Liver (tissue), 9 donors: Measurements from ENCODE around the gene MOV10. TPM values are rescaled to one million over a fixed set of nuclear protein-coding genes. Genes with fewer than 3 reads are reported as not detected.

ENCODE experiments used
- DNase-seq: peaks from one replicate; pipeline ENCODE4 v3.0.0-alpha.2; 2017; ENCODE audit warnings: low spot score
- H3K27ac ChIP-seq, 2 donors: one replicate each; pipeline ENCODE4 v1.7.0; 2013; ENCODE audit warnings: inconsistent platforms in 2 of 2, low read length in 2 of 2, control low read depth in 1 of 2, low read depth in 1 of 2, mild to moderate bottlenecking in 1 of 2
- H3K27me3 ChIP-seq, 4 donors: one replicate each; pipeline versions ENCODE4 v1.6.1 to v1.7.0; 2013; ENCODE audit warnings: low read length in 3 of 4, inconsistent platforms in 1 of 4, mild to moderate bottlenecking in 1 of 4, moderate library complexity in 1 of 4; ENCODE audit not compliant: control insufficient read depth in 4 of 4, insufficient read depth in 4 of 4
- H3K36me3 ChIP-seq, 4 donors: one replicate each; pipeline versions ENCODE4 v1.6.1 to v1.7.0; 2013; ENCODE audit warnings: low read length in 3 of 4, mild to moderate bottlenecking in 3 of 4, low read depth in 1 of 4, moderate library complexity in 1 of 4; ENCODE audit not compliant: control insufficient read depth in 4 of 4, insufficient read depth in 3 of 4
- H3K4me1 ChIP-seq, 4 donors: one replicate each; pipeline versions ENCODE4 v1.6.1 to v1.7.0; 2013; ENCODE audit warnings: low read length in 3 of 4, mild to moderate bottlenecking in 3 of 4, moderate library complexity in 1 of 4; ENCODE audit not compliant: control insufficient read depth in 4 of 4, insufficient read depth in 4 of 4
- H3K4me3 ChIP-seq, 3 donors: one replicate each; pipeline versions ENCODE4 v1.6.1 to v1.7.0; 2013; ENCODE audit warnings: low read length in 3 of 3, control low read depth in 1 of 3, low read depth in 1 of 3, mild to moderate bottlenecking in 1 of 3
- H3K9ac ChIP-seq, 2 donors: one replicate each; pipeline ENCODE4 v1.7.0; 2013; ENCODE audit warnings: low read length in 2 of 2, mild to moderate bottlenecking in 2 of 2, moderate library complexity in 2 of 2, control low read depth in 1 of 2, low read depth in 1 of 2
- H3K9me3 ChIP-seq, 4 donors: one replicate each; pipeline versions ENCODE4 v1.6.1 to v1.7.0; 2013; ENCODE audit warnings: low read length in 3 of 4; ENCODE audit not compliant: control insufficient read depth in 4 of 4
- CTCF ChIP-seq: fragments of 150-350 bp; IDR thresholded peaks from 2 replicates; pipeline ENCODE4 v1.5.1; 2017; ENCODE audit warnings: improper control_type of control experiment, low read depth, low read length; ENCODE audit not compliant: missing input control
- EGR1 ChIP-seq, 2 donors: IDR thresholded peaks; 2 replicates each; pipeline ENCODE4 v1.6.1; 2016 to 2018; ENCODE audit warnings: antibody characterized with exemption in 2 of 2, low read depth in 2 of 2
- FOXA1 ChIP-seq: IDR thresholded peaks from 2 replicates; pipeline ENCODE4 v1.6.1; 2016; ENCODE audit warnings: antibody characterized with exemption
- FOXA2 ChIP-seq: IDR thresholded peaks from 2 replicates; pipeline ENCODE4 v1.6.1; 2016; ENCODE audit warnings: antibody characterized with exemption
- GABPA ChIP-seq, 2 donors: IDR thresholded peaks in 1 of 2; conservative IDR thresholded peaks in 1 of 2; 2 replicates each; pipeline ENCODE4 v1.6.1; 2016; ENCODE audit warnings: antibody characterized with exemption in 2 of 2, mild to moderate bottlenecking in 1 of 2, moderate library complexity in 1 of 2
- HNF4A ChIP-seq, 2 donors: conservative IDR thresholded peaks; 2 replicates each; pipeline ENCODE4 v1.6.1; 2016; ENCODE audit warnings: antibody characterized with exemption in 2 of 2, mild to moderate bottlenecking in 2 of 2
- HNF4G ChIP-seq: IDR thresholded peaks from 2 replicates; pipeline ENCODE4 v1.6.1; 2016; ENCODE audit warnings: antibody characterized with exemption
- JUND ChIP-seq, 2 donors: IDR thresholded peaks; 2 replicates each; pipeline ENCODE4 v1.6.1; 2016; ENCODE audit warnings: antibody characterized with exemption in 2 of 2
- MAX ChIP-seq: IDR thresholded peaks from 2 replicates; pipeline ENCODE4 v1.6.1; 2016; ENCODE audit warnings: antibody characterized with exemption
- NR2F2 ChIP-seq: IDR thresholded peaks from 2 replicates; pipeline ENCODE4 v1.6.1; 2016; ENCODE audit warnings: antibody characterized with exemption
- RXRA ChIP-seq, 2 donors: IDR thresholded peaks; 2 replicates each; pipeline ENCODE4 v1.6.1; 2017 to 2018; ENCODE audit warnings: antibody characterized with exemption in 2 of 2, mild to moderate bottlenecking in 1 of 2
- SP1 ChIP-seq: IDR thresholded peaks from 2 replicates; pipeline ENCODE4 v1.6.1; 2018; ENCODE audit warnings: antibody characterized with exemption, mild to moderate bottlenecking
- YY1 ChIP-seq: IDR thresholded peaks from 2 replicates; pipeline ENCODE4 v1.6.1; 2016; ENCODE audit warnings: antibody characterized with exemption, mild to moderate bottlenecking
- ZBTB33 ChIP-seq: IDR thresholded peaks from 2 replicates; pipeline ENCODE4 v1.6.1; 2016; ENCODE audit warnings: antibody characterized with exemption
- WGBS: extraction: QIAGEN DNeasy Blood & Tissue Kit; methylation state at CpG from one replicate; pipeline ENCODE4 v1.1.7; 2013; 5-methylcytosine and 5-hydroxymethylcytosine counted together
- polyA plus RNA-seq, 2 donors: library from polyadenylated mRNA; stranded (reverse) in 1 of 2; unstranded in 1 of 2; fragments of 200-250 nt in 1 of 2; fragments of >200 nt in 1 of 2; fragmentation: Nextera tagmentation in 1 of 2; extraction: Ambion mirVana in 1 of 2; gene quantifications; one replicate each; pipeline versions ENCODE4 v1.2.1 to v1.2.3, GENCODE V29; 2013 to 2015
- total RNA-seq, 2 donors: library from RNA; depleted of rRNA; stranded (reverse); fragments of >200 nt; gene quantifications; one replicate each; pipeline ENCODE4 v1.2.3, GENCODE V29; 2014
- TF ChIP-seq, protein P1 (sequence below): IDR thresholded peaks from 2 replicates; pipeline ENCODE4 v1.6.1; 2016; ENCODE audit warnings: antibody characterized with exemption
- TF ChIP-seq, protein P2 (sequence below): IDR thresholded peaks from 2 replicates; pipeline ENCODE4 v1.6.1; 2016; ENCODE audit warnings: antibody characterized with exemption, mild to moderate bottlenecking
- donor health status: healthy.
- donor health status: healthy.
- donor health status: healthy.
- donor health status: healthy.
- donor health status: healthy.

The MOV10 gene
- total and polyA plus RNA-seq, 4 donors: 32.0 to 36.8 (median 33.7) TPM

DNA sequence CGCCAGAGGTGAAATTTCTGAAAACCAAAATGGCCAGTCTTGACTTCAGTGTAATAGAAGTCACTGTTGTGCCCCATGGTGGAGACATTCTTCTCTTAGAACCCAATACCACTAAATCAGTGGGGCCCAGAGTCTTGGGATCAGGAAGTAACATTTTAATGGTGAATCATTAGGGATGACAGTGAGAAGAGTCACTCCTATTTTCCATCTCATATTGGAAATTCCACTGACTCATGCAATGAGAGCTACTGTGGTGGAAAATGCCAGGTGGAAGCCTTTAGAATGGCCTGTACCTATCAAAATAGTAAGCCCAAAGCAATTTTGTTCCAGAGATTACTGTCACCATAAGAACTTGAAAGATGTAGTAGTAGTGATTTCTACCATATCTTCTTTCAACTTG, 61.3 kb downstream of the MOV10 start:
- DNase-seq: no peak
- WGBS: 93% methylated on average over 1 of the region's 1 CpG
- no peak overlapping the region for H3K9ac ChIP-seq
- H3K4me1 ChIP-seq: no peaks in the 10 kb centered on the region
- peaks cover 0 to 3% (median 0%) of the 10 kb centered on the region in 4 donors for H3K27me3 ChIP-seq
- H3K4me3 ChIP-seq: no peak overlapping the region
- no peaks in the 10 kb centered on the region for H3K36me3 ChIP-seq
- TF ChIP-seq CTCF (no peak), HNF4A (conservative IDR thresholded peaks at IDR 0.05) (no peak), RXRA (IDR thresholded peaks at IDR 0.05) (no peak), EGR1 (IDR thresholded peaks at IDR 0.05; ENCODE audit: low read depth in 2 of 2) (no peak), YY1 (no peak), MAX (no peak), SP1 (no peak), NR2F2 (no peak), JUND (IDR thresholded peaks at IDR 0.05) (no peak), HNF4G (no peak), FOXA1 (no peak), FOXA2 (no peak), ZBTB33 (no peak), GABPA (IDR thresholded peaks at IDR 0.05 in 1 of 2, conservative IDR thresholded peaks at IDR 0.05 in 1 of 2) (no peak)
- TF ChIP-seq, protein P1, sequence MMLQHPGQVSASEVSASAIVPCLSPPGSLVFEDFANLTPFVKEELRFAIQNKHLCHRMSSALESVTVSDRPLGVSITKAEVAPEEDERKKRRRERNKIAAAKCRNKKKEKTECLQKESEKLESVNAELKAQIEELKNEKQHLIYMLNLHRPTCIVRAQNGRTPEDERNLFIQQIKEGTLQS: no peak
- TF ChIP-seq, protein P2, sequence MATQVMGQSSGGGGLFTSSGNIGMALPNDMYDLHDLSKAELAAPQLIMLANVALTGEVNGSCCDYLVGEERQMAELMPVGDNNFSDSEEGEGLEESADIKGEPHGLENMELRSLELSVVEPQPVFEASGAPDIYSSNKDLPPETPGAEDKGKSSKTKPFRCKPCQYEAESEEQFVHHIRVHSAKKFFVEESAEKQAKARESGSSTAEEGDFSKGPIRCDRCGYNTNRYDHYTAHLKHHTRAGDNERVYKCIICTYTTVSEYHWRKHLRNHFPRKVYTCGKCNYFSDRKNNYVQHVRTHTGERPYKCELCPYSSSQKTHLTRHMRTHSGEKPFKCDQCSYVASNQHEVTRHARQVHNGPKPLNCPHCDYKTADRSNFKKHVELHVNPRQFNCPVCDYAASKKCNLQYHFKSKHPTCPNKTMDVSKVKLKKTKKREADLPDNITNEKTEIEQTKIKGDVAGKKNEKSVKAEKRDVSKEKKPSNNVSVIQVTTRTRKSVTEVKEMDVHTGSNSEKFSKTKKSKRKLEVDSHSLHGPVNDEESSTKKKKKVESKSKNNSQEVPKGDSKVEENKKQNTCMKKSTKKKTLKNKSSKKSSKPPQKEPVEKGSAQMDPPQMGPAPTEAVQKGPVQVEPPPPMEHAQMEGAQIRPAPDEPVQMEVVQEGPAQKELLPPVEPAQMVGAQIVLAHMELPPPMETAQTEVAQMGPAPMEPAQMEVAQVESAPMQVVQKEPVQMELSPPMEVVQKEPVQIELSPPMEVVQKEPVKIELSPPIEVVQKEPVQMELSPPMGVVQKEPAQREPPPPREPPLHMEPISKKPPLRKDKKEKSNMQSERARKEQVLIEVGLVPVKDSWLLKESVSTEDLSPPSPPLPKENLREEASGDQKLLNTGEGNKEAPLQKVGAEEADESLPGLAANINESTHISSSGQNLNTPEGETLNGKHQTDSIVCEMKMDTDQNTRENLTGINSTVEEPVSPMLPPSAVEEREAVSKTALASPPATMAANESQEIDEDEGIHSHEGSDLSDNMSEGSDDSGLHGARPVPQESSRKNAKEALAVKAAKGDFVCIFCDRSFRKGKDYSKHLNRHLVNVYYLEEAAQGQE: no peak
- H3K27ac ChIP-seq: no peak overlapping the region
- no peaks in the 10 kb centered on the region for H3K9me3 ChIP-seq

DNA sequence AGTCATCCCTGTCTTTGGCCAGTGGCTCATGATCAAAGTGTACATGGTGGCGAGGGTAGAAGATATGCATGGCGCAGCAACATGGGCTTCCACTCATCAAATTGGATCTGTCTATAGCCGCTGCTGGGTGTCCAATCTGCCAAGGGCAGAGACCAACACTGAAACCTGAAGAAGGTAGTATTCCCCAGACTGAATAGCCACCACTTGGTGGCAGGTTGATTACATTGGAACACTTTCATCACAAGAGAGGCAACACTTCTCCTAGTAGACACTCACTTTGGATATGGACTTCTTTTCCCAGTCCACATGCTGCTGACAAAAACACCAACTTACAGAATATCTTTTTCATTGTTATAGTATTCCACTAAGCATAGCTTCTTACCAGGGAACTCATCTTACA, 63.1 kb downstream of the MOV10 start:
- TF ChIP-seq, protein P1: no peak
- no peaks in the 10 kb centered on the region for H3K36me3 ChIP-seq
- 79% methylated on average over 3 of the region's 3 CpGs for WGBS
- no peak overlapping the region for H3K9ac ChIP-seq
- no peaks in the 10 kb centered on the region for H3K9me3 ChIP-seq
- no peak overlapping the region for H3K4me3 ChIP-seq
- no peak for DNase-seq
- peaks cover 0 to 8% (median 2%) of the 10 kb centered on the region in 4 donors for H3K27me3 ChIP-seq
- H3K4me1 ChIP-seq: no peaks in the 10 kb centered on the region
- H3K27ac ChIP-seq: no peak overlapping the region
